ENCODE data around the gene PRSS16.
"Not testable (repeated sequence)": the region's sequence is repeated elsewhere in the genome, so short reads cannot be mapped to it uniquely, and the experiment has no call there.

PRSS16 gene, protein sequence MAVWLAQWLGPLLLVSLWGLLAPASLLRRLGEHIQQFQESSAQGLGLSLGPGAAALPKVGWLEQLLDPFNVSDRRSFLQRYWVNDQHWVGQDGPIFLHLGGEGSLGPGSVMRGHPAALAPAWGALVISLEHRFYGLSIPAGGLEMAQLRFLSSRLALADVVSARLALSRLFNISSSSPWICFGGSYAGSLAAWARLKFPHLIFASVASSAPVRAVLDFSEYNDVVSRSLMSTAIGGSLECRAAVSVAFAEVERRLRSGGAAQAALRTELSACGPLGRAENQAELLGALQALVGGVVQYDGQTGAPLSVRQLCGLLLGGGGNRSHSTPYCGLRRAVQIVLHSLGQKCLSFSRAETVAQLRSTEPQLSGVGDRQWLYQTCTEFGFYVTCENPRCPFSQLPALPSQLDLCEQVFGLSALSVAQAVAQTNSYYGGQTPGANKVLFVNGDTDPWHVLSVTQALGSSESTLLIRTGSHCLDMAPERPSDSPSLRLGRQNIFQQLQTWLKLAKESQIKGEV

DNA sequence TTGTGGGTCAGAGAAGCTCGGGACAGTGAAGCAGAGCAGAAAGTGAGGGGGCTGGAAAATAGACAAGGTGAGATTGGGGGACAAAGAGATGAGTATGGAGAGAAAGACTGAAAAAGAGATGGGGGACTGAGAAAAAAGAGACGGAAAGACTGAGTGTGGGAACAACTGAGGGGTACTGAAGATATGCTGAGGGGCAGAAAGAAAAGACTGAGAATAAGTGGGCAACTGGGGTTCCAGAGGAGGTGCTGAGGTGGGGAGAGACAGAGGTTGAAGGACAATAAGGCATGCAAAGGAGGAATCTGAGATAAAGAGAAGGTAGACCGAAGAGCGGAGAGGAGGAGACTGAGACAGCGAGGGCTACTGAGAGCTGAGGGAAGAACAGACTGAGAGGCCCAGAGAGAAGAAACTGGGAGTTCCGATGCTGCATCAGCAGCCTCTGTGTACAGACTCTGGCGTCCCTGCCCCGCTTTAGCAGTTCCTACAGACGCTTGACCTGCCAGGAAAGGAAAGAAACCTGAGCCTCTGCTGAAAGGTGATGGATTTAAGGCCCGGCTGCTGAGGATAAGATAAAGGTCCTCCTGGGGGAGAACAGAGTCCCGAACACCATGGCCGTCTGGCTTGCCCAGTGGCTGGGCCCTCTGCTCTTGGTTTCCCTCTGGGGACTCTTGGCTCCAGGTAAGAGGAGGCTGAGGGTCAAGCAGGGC is at the start of gene PRSS16:
TSS of gene PRSS16 (plus strand) at position 569 of the 704 bp plus-strand sequence. CDS start at position 606, 37 bp downstream.
- no peak for DNase-seq (ENCODE audit: low read depth)

DNA sequence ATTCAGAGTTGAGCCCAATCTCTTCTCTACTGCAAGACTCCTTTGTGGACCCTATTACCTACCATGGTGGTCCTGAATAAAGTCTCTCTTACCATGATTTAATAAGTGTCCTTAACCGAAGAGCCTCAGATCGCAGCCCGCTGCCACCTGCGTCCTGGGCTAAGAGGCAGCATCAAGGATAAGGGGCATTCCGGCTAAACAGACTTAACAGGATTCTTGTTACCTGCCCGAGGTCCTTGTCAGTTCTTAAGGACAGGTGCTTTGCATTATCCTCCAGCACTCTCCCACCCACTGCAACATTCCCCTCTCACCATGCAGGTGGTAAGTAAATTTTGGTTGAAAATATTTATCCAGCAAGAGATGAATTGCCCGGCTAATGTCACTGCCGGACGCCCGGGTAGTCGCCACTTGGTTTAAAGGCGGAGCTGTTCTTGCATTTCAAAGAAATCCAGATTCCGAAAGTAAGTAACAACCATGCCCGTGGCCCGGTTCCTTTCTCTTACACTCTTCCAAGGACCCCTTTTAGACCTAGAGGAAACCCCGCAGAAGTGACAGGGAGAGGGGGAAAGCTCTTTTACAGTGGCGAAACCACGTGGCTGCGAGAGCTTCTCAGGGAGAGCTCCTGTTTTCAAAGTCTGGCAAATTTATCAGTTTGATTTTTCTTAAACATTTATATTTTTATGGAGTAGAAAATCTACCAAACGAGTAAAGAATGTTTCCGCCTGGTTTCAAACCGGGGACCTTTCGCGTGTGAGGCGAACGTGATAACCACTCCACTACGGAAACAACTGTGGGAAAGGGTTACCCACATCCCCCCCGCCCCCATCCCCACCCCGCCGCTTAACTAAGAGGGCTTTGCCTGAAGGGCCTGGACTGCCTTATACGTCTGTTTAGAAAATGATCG is 41.9 kb upstream of the PRSS16 start:
- peak; percentile 36 for DNase-seq (ENCODE audit: low read depth)

DNA sequence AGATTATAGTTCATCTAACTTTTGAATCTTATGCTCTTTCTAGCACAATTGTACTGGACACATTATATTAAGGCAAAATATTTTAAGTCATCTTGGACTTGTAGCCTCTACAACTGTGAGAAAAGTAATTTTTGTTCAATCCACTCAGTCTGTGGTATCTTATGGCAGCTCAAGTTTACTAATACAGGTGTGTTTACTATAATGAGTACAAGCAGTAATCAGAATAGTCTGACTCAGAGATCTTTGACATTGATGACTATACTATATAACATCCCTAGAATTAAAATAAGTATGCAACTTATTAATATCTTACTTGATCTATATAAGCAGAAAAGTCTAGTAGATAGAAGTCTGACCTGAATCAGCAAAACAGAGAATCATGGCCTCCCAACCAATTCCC is 40.7 kb upstream of the PRSS16 start:
- no peak for DNase-seq (ENCODE audit: low read depth)

DNA sequence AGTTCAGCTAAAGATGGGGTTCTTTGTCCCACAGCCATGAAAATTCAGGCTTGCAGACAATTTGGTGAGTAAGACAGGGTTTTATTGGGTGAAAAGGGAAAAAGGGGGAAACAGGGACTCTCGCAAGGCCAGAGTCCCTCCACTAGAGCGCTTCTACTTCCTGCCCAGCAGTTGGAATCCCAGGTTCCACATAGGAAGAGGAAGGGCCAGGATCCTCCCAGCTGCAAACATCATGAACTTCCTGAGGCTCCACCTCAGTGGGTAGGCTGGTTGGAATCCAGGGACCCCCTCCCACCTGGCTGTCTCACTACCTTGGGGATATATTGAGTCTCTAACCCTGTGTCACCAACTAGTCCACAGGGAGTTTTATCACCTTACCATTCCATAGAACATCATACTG is 39.5 kb upstream of the PRSS16 start:
- no peak for DNase-seq (ENCODE audit: low read depth)

DNA sequence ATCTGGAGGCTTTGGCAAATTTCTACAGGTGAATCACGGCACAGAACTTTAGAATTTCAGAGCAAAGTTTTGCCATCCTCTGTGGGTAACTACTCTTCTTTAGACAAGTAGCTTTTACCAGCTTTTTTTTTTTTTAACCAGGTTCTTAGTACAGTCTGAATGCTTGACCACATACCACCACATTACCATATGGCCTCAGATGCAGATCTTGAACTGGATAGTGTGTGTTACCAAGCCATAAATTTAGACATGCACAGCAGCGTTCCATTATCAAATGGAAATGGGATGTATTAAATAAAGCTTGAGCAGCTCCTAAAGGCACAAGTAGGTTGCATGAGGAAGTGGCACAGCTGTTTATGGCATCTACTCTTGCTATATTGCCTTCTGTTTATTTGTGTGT is 38.3 kb upstream of the PRSS16 start:
- no peak for DNase-seq (ENCODE audit: low read depth)

DNA sequence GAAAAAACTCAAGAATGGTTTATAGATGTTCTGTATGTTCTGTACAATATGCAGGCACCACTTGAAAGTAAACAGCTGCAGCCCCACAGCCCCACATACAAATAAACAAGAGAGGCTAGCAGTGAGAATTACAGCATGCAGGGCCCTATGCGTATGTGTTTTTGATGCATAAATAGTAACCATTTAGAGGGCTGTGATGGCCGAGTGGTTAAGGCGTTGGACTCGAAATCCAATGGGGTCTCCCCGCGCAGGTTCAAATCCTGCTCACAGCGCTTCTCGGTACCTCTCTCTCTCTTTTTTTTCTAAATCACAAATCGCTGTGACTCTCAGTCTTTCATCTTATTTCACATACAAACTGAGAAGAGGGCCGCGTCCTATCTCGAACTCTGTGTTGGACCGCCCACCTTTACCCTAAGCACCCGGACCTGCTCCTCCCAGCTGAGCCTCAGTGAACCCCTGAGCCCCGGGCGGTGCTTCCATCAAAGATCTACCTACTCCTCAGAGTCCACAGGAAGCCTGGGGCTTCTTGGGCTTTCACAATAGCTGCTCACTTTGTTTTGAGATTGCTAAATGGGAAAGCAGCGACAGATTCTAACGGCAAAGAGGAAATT is 37.7 kb upstream of the PRSS16 start:
- DNase-seq (ENCODE audit: low read depth), result no peak

DNA sequence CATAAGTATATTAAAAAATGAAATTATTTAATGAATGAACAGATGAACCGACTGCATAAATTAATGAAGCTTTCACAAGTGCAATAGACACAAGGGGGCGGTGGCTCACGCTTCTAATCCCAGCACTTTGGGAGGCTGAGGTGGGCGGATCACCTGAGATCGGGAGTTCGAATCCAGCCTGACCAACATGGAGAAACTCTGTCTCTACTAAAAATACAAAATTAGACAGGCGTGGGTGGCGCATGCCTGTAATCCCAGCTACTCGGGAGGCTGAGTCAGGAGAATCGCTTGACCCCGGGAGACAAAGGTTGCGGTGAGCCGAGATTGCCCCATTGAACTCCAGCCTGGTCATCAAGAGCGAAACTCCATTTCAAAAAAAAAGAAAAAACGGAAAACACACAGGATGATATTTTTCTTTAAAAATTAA is 34.4 kb upstream of the PRSS16 start:
- not testable (repeated sequence) for DNase-seq (ENCODE audit: low read depth)

DNA sequence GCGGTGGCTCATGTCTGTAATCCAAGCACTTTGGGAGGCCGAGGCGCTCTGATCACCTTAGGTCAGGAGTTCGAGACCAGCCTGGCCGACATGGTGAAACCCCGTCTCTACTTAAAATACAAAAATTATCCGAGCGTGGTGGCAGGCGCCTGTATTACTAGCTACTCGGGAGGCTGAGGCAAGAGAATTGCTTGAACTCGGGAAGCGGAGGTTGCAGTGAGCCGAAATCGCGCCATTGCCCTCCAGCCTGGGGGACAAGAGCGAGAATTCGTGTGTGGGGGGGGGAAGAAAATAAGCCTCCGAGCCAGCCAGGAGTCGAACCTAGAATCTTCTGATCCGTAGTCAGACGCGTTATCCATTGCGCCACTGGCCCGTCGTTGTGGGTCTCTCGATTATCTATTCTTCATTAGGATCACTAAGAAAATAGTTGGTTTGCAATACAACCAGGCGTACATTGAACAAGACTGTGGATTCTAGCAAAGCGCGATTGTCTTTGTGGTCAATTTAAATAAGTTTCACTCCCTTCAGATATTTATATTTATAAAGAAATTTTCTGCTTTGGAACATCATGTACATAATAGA is 33.9 kb upstream of the PRSS16 start:
- DNase-seq (ENCODE audit: low read depth), result no peak

DNA sequence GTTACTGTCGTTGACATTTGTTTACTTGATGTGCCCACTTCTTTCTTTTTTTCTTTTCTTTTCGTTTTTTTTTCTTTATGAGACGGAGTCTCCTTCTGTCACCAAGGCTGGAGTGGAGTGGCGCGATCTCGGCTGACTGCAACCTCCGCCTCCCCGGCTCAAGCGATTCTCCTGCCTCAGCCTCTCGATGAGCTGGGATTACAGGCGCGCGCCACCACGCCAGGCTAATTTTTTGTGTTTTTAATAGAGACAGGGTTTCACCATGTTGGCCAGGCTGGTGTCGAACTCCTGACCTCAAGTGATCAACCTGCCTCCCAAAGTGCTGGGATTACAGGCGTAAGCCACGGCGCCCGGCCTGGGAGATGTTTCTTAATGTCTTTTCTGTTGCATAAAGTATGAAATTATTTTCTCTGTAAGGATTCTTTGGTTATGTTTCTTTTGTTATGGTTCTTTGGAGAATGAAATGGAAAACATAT is 33.3 kb upstream of the PRSS16 start:
- no peak for DNase-seq (ENCODE audit: low read depth)

DNA sequence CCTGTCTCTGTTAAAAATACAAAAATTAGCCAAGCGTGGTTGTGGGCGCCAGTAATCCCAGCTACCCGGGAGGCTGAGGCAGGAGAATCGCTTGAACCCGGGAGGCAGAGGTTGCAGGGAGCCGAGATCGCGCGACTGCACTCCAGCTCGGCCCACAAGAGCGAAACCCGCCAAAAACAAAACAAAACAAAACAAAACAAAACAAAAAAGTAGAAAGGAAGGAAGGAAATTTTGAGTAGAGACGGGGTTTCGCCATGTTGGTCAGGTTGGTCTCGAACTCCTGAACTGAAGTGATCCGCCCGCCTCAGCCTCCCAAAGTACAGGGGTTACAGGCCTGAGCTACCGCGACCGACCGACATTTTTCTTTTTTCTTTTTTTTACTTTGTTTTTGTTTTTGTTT is 30.6 kb upstream of the PRSS16 start:
- no peak for DNase-seq (ENCODE audit: low read depth)

DNA sequence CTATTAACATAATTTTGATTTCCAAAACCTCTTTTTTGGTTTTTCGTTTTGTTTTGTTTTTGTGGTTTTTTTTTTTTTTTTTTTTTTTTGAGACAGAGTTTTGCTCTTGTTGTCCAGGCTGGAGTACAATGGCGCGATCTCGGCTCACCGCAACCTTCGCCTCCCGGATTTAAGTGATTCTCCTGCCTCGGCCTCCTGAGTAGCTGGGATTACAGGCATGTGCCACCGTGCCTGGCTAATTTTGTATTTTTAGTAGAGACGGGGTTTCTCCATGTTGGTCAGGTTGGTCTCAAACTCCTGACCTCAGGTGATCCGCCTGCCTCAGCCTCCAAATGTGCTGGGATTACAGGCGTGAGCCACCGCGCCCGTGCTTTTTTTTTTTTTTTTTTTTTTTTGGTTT is 24.5 kb upstream of the PRSS16 start:
- DNase-seq (ENCODE audit: low read depth), result not testable (repeated sequence)

DNA sequence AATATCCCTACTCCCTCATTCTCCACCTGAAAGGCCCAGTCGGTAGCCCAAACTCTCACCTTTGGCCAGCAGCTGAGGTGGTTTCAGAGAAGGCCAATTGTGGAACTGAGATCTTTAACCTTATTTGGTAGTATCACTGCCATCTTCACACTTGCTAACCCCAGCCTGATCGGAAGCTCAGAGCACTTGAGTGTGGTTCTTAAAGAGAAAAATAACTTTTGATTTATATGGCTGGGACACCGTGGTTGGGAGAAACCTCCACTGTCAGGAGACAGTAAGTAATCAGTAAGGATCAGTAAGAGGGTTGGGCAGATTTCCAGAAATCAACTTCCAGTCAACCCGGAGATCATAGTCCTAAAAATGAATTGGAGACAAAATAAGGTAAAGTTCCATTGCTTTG is 22.8 kb upstream of the PRSS16 start:
- DNase-seq (ENCODE audit: low read depth), result no peak

DNA sequence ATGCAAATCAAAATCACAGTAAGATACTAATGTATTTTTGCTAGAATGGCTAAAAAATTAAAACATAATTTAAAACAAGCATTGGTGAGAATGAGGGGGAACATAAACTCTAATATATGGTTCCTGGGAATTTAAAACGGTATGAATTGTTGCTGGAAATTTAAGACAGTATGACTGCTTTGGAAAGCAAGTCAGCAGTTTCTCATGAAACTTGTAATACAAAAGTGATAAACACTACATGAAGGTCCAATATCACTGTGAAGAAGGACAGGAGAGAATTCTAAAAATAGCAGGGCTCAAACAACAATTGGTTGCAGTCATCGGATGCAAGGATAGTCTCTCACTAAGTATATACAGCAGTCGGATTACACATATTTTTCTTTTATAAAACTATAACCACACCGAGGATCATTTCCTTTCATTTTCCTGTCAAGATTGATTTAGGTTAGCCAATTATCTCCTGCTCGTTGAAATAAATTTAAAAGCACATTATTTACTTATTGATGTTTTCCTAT is 18.5 kb upstream of the PRSS16 start:
- DNase-seq (ENCODE audit: low read depth), result no peak

DNA sequence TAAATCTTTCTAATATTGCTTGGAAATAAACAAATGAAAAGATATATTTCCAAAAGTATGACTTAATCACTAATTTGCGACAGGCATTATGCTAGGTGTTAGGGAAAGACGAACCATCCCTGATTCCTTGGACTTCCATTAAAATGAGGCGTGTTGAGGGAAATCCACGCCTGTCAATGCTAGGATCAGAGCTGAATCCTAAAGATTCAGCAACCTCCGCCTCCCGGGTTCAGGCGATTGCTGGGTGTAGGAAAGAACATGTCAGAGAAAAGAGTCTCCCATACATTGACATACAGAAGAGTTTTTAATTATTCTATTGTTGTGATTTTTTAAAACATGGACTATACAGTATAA is 16.8 kb upstream of the PRSS16 start:
- no peak for DNase-seq (ENCODE audit: low read depth)

DNA sequence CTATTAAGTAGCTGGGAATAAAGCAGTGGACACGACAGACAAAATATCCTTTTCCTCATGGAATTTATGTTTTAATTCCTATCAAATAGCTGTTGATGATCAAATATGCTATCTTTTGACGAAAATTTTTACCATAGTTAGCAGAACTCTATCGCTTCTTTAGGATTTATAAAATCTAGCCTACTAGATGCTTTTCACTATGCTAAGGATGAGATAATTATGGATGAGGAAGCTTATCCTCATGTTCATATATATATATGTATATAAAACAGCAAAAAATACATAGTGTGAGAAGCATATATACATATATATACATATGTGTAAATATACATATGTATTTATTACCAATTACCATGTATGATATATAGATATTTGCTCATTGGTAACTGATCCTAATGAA is 12.9 kb upstream of the PRSS16 start:
- DNase-seq (ENCODE audit: low read depth), result no peak

DNA sequence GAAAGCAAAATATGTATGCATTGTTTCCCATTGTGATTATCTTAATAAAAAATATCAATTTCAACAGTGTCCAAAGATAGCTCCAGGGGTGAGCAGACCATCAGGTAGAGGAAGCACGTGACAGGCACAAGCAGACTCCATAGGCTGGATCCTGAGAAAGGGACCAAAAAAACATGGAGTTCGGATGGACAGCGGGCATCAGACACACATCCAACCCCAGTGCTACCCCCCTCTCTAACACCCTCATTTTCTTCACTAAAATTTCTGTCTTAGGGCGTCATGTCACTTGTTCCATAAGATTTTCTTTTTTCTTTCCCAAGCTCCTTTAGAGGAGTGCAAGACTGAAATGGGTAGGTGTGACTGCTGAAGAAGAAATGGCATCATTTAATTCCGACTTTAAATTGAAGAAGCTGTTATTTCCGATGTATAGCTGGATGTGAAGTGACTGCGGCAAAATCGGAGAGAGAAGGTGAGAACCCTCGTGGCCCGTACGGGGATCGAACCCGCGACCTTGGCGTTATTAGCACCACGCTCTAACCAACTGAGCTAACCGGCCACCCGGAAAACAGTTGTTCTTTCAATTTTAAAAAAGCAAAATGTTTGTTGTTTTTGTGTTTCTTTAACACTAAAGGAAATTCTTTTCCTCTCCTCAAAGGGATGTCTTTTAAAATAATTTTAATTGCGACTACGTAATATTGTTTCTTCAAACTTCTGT is 10.3 kb upstream of the PRSS16 start:
- DNase-seq (ENCODE audit: low read depth), result peak; percentile 54

DNA sequence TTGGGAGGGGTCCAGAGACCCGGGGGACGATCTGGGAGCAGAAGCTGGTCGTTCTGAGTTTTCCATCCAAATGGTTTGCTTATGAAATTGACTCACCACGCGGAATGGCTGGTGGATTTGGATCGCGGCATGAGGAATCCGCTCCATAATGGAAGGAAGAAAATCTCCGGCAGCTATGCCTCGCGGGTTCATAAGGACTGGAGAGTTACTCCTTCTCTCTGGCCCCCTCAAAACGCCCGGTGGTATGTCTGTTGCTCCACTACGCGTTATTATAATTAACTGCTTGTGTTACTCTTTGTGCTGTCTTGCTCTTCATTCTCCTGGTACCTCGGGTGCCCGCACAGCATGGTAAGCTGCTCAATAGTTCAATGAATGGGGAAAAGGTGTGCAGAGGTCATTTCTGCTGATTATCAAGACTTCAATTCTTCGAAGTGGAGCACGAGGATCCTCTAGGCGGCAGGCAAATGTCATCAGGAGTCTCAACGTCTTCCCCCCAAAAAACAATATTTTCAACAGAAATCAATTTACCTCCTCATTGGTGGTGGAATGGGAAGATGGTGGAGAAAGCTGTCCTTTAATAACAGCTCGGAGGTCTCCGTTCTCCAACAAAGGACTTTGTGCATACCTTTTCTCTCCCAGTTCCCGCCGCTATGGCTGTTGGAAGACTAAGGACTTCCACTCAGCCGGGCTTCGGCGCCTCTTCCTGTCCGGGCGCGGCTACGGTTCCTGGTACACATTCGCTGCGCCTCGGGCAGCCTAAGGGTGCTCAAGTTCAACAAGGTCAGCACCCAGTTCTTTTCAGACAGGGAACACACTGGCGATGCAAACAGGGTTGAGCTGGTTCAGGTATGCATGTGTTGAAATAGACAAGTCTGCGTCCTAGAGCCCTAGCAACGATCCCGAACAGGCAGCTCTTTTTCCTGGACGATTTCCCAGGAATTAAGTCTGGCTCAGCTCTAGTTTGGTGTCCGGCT is 9.2 kb upstream of the PRSS16 start:
- DNase-seq (ENCODE audit: low read depth), result no peak

DNA sequence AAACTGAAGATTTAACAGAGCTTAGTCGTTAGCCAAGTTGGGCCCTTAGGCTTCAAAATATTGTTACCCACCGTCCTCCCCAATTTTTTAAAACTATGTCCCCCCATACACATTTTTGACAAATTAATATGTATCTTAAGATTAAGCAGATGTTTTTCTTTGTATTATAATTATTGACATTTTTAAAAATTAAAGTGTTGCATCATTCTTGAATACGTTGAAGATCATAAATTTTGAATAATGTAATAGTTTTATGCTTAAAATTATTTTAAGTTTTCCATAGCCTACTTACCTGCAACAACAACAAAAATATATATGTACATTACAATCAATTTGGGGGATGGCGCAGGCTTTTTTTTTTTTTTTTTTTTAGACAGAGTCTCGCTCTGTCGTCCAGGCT is 8.2 kb upstream of the PRSS16 start:
- no peak for DNase-seq (ENCODE audit: low read depth)

DNA sequence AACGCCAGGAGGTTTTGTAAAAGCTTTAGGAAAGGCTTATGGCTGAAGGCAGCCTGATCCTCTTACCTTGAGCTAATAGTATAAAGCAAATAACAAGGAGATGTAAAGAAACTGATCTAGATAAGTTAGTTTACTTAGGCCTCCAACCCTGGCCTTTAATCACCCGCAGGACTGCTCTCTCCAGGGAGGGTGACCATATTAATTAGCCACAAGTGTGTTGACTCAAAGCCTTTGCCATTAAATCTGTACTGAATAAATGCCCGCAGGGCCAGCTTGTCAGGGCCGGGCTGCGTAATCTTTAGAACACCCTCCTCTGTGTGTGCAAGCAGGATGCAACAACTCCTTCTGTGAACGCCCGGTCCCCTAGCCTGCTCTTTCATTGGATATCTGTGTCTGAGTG is 6.1 kb upstream of the PRSS16 start:
- DNase-seq (ENCODE audit: low read depth), result no peak
